Measurements from ENCODE around the gene SAFB. TPM values are rescaled to one million over a fixed set of nuclear protein-coding genes. Genes with fewer than 3 reads are reported as not detected.
A peak's percentile ranks its signal among the peaks of the same experiment; 100 is the strongest.
"Not testable (repeated sequence)": the region's sequence is repeated elsewhere in the genome, so short reads cannot be mapped to it uniquely, and the experiment has no call there.

The SAFB gene
- total and polyA plus RNA-seq, 7 donors = 51.3 to 88.9 (median 62.1) TPM

DNA sequence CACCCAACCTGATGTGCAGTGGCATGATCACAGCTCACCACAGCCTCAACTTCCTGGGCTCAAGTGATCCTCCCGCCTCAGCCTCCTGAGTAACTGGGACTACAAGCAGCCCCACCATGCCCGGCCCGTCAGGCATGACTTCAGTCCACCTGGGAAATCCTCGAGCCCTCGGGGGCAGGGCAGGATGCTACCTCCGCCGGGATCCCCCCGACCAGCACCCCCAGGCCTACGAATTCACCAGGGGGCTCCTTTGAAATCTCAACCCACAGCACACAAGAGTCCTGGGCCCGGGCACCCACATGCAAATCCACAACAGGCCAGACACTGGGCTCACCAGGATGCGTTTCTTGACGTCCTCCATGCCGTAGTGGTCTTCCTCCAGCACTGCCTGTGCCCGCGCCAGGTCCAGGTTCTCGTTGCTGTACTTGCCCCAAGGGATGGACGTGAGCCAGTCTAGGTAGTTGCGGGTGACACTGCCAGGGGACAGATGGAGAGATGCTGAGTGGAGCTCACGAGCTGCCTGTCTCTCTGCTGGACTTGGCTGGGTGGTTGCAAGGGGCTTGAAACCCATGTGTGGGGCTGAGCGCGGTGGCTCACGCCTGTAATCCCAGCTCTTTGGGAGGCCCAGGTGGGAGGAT lies 77.7 kb downstream of the SAFB start:
- H3K4me1 ChIP-seq = no peaks in the 10 kb centered on the region
- ATAC-seq = no peak
- DNase-seq = no peak
- H3K36me3 ChIP-seq (ENCODE audit: insufficient read depth in 1 of 2, low read depth in 1 of 2) = peaks cover 10 to 80% of the 10 kb centered on the region in 2 donors
- intact Hi-C loops (cut with DNase I) = no loop called here
- no peak overlapping the region for H3K27ac ChIP-seq
- H3K27me3 ChIP-seq (ENCODE audit: insufficient read depth in 3 of 3, low read length in 2 of 3) = no peaks in the 10 kb centered on the region
- H3K4me3 ChIP-seq = no peak overlapping the region
- 92 to 95% (median 95%) methylated on average over 22 of the region's 22 CpGs for WGBS, 3 donors
- TF ChIP-seq, protein P1, sequence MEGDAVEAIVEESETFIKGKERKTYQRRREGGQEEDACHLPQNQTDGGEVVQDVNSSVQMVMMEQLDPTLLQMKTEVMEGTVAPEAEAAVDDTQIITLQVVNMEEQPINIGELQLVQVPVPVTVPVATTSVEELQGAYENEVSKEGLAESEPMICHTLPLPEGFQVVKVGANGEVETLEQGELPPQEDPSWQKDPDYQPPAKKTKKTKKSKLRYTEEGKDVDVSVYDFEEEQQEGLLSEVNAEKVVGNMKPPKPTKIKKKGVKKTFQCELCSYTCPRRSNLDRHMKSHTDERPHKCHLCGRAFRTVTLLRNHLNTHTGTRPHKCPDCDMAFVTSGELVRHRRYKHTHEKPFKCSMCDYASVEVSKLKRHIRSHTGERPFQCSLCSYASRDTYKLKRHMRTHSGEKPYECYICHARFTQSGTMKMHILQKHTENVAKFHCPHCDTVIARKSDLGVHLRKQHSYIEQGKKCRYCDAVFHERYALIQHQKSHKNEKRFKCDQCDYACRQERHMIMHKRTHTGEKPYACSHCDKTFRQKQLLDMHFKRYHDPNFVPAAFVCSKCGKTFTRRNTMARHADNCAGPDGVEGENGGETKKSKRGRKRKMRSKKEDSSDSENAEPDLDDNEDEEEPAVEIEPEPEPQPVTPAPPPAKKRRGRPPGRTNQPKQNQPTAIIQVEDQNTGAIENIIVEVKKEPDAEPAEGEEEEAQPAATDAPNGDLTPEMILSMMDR (IDR thresholded peaks at IDR 0.05) = no peak
- H3K9me3 ChIP-seq = no peaks in the 10 kb centered on the region

DNA sequence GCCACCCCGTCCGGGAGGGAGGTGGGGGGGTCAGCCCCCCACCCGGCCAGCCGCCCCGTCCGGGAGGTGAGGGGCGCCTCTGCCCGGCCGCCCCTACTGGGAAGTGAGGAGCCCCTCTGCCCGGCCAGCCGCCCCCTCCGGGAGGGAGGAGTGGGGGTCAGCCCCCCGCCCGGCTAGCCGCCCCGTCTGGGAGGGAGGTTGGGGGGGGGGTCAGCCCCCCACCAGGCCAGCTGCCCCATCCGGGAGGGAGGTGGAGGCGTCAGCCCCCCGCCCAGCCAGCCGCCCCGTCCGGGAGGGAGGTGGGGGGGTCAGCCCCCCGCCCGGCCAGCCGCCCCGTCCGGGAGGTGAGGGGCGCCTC lies 79.1 kb downstream of the SAFB start:
- H3K27ac ChIP-seq; DNase-seq; H3K27me3 ChIP-seq (ENCODE audit: insufficient read depth in 3 of 3, low read length in 2 of 3); H3K4me1 ChIP-seq; H3K9me3 ChIP-seq; H3K4me3 ChIP-seq; ATAC-seq; intact Hi-C loops (cut with DNase I): not testable (repeated sequence)
- WGBS, 3 donors = 91 to 93% methylated on average over 3 to 17 of the region's 28 CpGs; no CpG with 5 or more reads in 1 of the 3 donors
- H3K36me3 ChIP-seq (ENCODE audit: insufficient read depth in 1 of 2, low read depth in 1 of 2) = peaks cover 8 to 80% of the 10 kb centered on the region in 2 donors

DNA sequence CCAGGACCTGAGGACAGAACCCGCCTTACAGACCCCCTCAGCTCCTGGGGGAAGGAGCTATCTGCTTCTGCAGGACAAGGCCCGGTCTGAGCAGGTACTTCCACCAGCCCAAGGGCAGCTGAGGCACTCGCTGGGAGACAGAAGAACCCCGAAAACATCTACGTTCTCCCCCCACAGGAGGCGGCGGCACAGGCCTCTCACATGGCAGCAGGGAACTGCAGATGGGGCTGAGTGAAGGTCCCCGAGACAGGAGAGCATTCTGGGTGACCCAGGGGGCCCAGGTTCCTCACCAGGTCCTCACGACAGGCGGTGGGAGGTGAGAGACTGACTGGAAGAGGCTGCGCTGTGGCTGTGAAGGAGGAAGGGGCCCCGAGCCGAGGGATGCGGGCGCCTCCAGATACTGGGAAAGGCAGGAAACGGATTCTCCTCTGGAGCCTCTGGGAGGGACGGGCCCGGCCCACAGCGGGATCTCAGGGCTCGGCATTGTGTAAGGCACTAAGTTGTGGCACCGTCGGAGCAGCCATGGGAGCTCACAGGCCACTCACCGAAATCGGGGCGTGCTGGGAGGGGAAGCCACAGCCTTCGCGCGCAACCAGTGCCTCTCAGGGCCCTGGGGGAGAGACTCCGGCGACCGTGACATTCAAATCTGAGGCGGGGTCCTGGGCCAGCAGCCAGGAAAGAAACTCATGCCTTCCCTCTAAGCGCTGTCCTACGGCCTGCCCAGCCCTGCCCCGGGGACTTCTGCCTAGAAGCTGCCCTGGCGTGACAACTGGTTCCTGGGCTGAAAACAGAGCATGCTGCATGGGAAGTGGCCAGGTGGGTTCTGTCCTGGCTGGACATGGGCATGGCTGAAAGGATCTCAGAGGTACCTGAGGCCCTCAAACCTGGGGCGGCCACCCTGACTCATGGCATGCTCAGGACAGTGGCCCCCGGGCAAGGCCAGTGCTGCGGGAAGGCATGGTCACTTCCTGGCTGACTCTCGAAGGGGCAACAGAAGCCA lies 81.2 kb downstream of the SAFB start:
- no peaks in the 10 kb centered on the region for H3K9me3 ChIP-seq
- H3K4me1 ChIP-seq = no peaks in the 10 kb centered on the region
- 92 to 94% (median 93%) methylated on average over 36 to 40 of the region's 40 CpGs for WGBS, 3 donors
- no peaks in the 10 kb centered on the region for H3K27me3 ChIP-seq (ENCODE audit: insufficient read depth in 3 of 3, low read length in 2 of 3)
- ATAC-seq = peak in 1 of 4 donors; percentile 16
- H3K36me3 ChIP-seq (ENCODE audit: insufficient read depth in 1 of 2, low read depth in 1 of 2) = peaks cover 11 to 87% of the 10 kb centered on the region in 2 donors
- peak in 1 of 2 donors; percentile 48 for DNase-seq
- intact Hi-C loops (cut with DNase I) = no loop called here
- no peak overlapping the region for H3K4me3 ChIP-seq
- H3K27ac ChIP-seq = no peak overlapping the region
- TF ChIP-seq, protein P1 (IDR thresholded peaks at IDR 0.05) = no peak

DNA sequence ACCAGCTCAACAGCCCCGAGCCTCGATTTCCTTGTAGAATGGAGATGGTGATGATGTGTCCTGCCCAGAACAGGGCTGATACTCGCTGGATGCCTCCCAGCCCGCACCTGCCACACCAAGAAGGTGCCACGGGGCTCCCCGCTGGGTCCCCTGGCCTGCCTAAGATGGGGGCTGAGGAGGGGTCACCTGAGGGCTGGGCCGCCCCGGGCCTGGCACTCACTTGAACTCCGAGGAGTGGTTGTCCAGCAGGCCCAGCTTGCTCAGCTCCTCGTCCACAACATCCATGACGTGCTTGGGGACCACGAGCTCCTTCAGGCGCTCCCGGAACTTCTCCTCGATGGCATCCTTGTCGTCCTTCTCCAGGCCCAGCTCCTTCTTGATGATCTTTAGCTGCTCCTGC lies 82.7 kb downstream of the SAFB start:
- 79 to 90% (median 82%) methylated on average over 16 of the region's 16 CpGs for WGBS, 3 donors
- Histone ChIP-seq H3K9me3 (no peaks in the 10 kb centered on the region), H3K27ac (no peak overlapping the region), H3K36me3 (ENCODE audit: insufficient read depth in 1 of 2, low read depth in 1 of 2) (peaks cover 11 to 87% of the 10 kb centered on the region in 2 donors), H3K27me3 (ENCODE audit: insufficient read depth in 3 of 3, low read length in 2 of 3) (no peaks in the 10 kb centered on the region), H3K4me3 (no peak overlapping the region), H3K4me1 (no peaks in the 10 kb centered on the region)
- ATAC-seq (peak in 2 of 4 donors; percentile 16 to 23), DNase-seq (no peak)
- TF ChIP-seq, protein P1 (IDR thresholded peaks at IDR 0.05) = no peak
- intact Hi-C loops (cut with DNase I) = no loop called here

All from psoas muscle (tissue), 8 donors.